Activated gamma-delta T cell treated with anti-CD3 and anti-CD28 coated beads, Interleukin-2, amount 50 U/mL, for 16 hours (primary cell): ENCODE results near the gene ATF5.

Experiments
- DNase-seq: peaks from one replicate; pipeline ENCODE4 v3.0.0-alpha.2; 2020; ENCODE audit warnings: low read depth

Gene ATF5

GRCh38 chr19:49929121-49929610, at the start of gene ATF5, which contains the start of gene NUP62:
TSS of gene ATF5 (plus strand) at chr19:49929205. CDS start at chr19:49930851, 1,646 bp downstream.
TSS of gene NUP62 (minus strand) at chr19:49929504. CDS start at chr19:49909807, 19,697 bp downstream.
- DNase-seq: peak; percentile 89

- DNase-seq: no peak
Measured at GRCh38 chr19:49879243-49879963, 49.6 kb upstream of the ATF5 start.

- DNase-seq: no peak
Measured at GRCh38 chr19:49880162-49880869, 48.7 kb upstream of the ATF5 start.

GRCh38 chr19:49881186-49881585, 47.8 kb upstream of the ATF5 start:
- DNase-seq: no peak

- DNase-seq: no peak
Measured at GRCh38 chr19:49881672-49882394, 47.2 kb upstream of the ATF5 start.

- no peak for DNase-seq
Measured at GRCh38 chr19:49882643-49883042, 46.4 kb upstream of the ATF5 start.

- no peak for DNase-seq
Measured at GRCh38 chr19:49883094-49883493, 45.9 kb upstream of the ATF5 start.

GRCh38 chr19:49884109-49884508, 44.9 kb upstream of the ATF5 start:
- DNase-seq: no peak

- DNase-seq: no peak
Measured at GRCh38 chr19:49884760-49885159, 44.2 kb upstream of the ATF5 start.

- no peak for DNase-seq
Measured at GRCh38 chr19:49887037-49887664, 41.9 kb upstream of the ATF5 start.

GRCh38 chr19:49887665-49888509, 41.1 kb upstream of the ATF5 start:
- DNase-seq: no peak

GRCh38 chr19:49888510-49888824, 40.5 kb upstream of the ATF5 start:
- no peak for DNase-seq

GRCh38 chr19:49889038-49889686, 39.8 kb upstream of the ATF5 start:
- DNase-seq: no peak

- peak; percentile 52 for DNase-seq
Measured at GRCh38 chr19:49889687-49890348, 39.2 kb upstream of the ATF5 start.

- DNase-seq: peak; percentile 53
Measured at GRCh38 chr19:49890349-49891311, 38.4 kb upstream of the ATF5 start.

- DNase-seq: no peak
Measured at GRCh38 chr19:49891393-49891792, 37.6 kb upstream of the ATF5 start.

- no peak for DNase-seq
Measured at GRCh38 chr19:49892716-49893115, 36.3 kb upstream of the ATF5 start.

- DNase-seq: no peak
Measured at GRCh38 chr19:49894011-49894664, 34.9 kb upstream of the ATF5 start.
